ENCODE data around the gene SEMA3F. TPM values are rescaled to one million over a fixed set of nuclear protein-coding genes. Genes with fewer than 3 reads are reported as not detected.

Gene SEMA3F
- 78.1 TPM for total RNA-seq

DNA sequence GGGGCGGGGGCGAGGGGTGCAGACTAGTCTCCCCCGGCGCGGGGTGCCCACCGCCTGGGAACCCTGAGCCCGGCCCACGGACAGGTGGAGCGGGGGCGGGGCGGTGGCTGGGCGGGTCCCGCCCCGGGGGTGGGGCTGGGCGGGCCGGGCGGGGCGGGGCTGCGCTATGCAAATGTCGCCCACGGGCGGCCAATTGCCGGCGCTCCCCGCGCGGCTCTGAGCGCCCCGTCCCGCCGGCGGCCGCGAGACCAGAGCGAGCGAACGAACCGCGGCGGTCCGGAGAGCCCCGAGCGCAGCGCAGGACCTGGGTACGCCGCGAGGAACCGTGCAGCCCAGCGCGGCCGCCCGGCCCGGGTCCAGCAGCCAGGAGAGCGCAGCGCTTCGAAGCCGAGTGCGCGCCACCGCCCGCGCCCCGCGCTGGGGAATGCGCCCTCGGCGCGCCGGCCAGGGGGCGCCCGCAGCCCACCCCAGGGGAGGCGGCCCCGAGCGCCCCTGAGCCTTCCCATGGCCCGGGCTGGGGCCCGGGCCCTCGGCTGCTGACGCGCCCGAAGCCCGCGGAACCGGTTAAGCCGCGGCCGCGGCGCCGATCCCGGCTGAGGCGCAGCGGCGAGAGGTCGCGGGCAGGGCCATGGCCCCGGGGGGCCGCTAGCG lies at the start of gene SEMA3F:
SEMA3F (plus strand) TSS at position 485 of the 651 bp plus-strand sequence. CDS start 4,299 bp downstream, outside the sequence.
- Histone ChIP-seq H3K27me3 (no peaks in the 10 kb centered on the region), H3K4me3 (peak within 1 kb of the TSS; percentile 62 to 88), H3K4me1 (peaks cover 73% of the 10 kb centered on the region), H3K9me3 (no peaks in the 10 kb centered on the region), H3K27ac (peak within 1 kb of the TSS; percentile 86), H3K36me3 (no peaks in the 10 kb centered on the region)
- intact Hi-C loops (cut with DNase I), result no loop called here
- no peak for TF ChIP-seq POLR2AphosphoS5 (IDR thresholded peaks at IDR 0.05; ENCODE audit: insufficient read depth in 1 of 2, low read depth in 1 of 2)
- TF ChIP-seq POLR2A (IDR thresholded peaks at IDR 0.05), result peak in 1 of 2 donors; percentile 57
- DNase-seq (ENCODE audit: extremely low spot score in 2 of 2), result no peak

DNA sequence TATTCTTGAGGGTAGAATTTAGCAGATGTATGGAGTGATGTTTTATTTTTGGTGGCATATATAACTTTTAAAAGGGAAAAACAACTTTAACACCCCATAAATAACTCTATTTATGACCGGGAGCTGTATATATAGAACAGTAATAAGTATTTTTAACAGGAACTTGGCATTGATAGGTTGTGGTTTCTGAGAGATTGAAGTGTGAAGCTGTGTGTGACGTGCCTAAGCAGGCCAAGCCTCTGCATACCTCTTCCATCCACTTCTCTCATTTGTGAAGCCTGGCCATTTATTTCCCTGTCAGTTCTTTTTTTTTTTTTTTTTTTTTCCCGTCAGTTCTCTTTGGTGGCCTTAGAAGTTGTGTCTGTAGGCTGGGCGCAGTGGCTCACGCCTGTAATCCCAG lies 43.4 kb upstream of the SEMA3F start:
- Histone ChIP-seq H3K4me3 (no peak overlapping the region), H3K9me3 (no peaks in the 10 kb centered on the region), H3K27me3 (no peaks in the 10 kb centered on the region), H3K4me1 (no peaks in the 10 kb centered on the region), H3K27ac (no peak overlapping the region), H3K36me3 (peaks cover 17 to 99% of the 10 kb centered on the region in 2 donors)
- no peak for TF ChIP-seq POLR2AphosphoS5 (IDR thresholded peaks at IDR 0.05; ENCODE audit: insufficient read depth in 1 of 2, low read depth in 1 of 2)
- no peak for TF ChIP-seq CTCF (IDR thresholded peaks at IDR 0.05)
- no peak for TF ChIP-seq POLR2A (IDR thresholded peaks at IDR 0.05)
- intact Hi-C loops (cut with DNase I), result no loop called here
- no peak for DNase-seq (ENCODE audit: extremely low spot score in 2 of 2)

GRCh38 chr3:50112462-50112861 lies 42.7 kb upstream of the SEMA3F start:
- Histone ChIP-seq H3K4me3 (no peak overlapping the region), H3K36me3 (peaks cover 10 to 99% of the 10 kb centered on the region in 2 donors), H3K4me1 (no peaks in the 10 kb centered on the region), H3K27me3 (no peaks in the 10 kb centered on the region), H3K27ac (no peak overlapping the region), H3K9me3 (no peaks in the 10 kb centered on the region)
- no peak for DNase-seq (ENCODE audit: extremely low spot score in 2 of 2)
- no peak for TF ChIP-seq POLR2AphosphoS5 (IDR thresholded peaks at IDR 0.05; ENCODE audit: insufficient read depth in 1 of 2, low read depth in 1 of 2)
- TF ChIP-seq POLR2A (IDR thresholded peaks at IDR 0.05), result no peak
- no peak for TF ChIP-seq CTCF (IDR thresholded peaks at IDR 0.05)
- intact Hi-C loops (cut with DNase I), result no loop called here

DNA sequence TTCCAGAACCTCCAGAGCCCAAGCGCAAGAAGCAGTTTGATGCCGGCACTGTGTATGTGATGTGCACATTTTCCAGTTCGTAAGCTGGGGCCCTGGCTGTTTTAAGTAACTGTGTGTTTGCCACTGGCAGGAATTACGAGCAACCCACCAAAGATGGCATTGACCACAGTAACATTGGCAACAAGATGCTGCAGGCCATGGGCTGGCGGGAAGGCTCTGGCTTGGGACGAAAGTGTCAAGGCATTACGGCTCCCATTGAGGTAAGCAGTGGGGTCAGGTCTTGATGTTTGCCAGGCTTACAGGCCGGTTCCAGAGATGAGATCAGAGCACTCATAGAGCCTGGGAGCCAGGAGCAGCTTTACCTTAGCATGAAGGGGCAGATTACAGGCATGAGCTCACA lies 38.0 kb upstream of the SEMA3F start:
- Histone ChIP-seq H3K4me1 (peaks cover 8% of the 10 kb centered on the region), H3K27ac (no peak overlapping the region), H3K4me3 (no peak overlapping the region), H3K27me3 (no peaks in the 10 kb centered on the region), H3K9me3 (no peaks in the 10 kb centered on the region), H3K36me3 (peaks cover 3 to 72% of the 10 kb centered on the region in 2 donors)
- intact Hi-C loops (cut with DNase I), result no loop called here
- TF ChIP-seq POLR2A (IDR thresholded peaks at IDR 0.05) (no peak), POLR2AphosphoS5 (IDR thresholded peaks at IDR 0.05; ENCODE audit: insufficient read depth in 1 of 2, low read depth in 1 of 2) (no peak), CTCF (IDR thresholded peaks at IDR 0.05) (no peak)
- no peak for DNase-seq (ENCODE audit: extremely low spot score in 2 of 2)

GRCh38 chr3:50118237-50118636 lies 36.9 kb upstream of the SEMA3F start:
- Histone ChIP-seq H3K27ac (no peak overlapping the region), H3K4me1 (peaks cover 12% of the 10 kb centered on the region), H3K27me3 (no peaks in the 10 kb centered on the region), H3K4me3 (no peak overlapping the region), H3K36me3 (peaks cover 3 to 61% of the 10 kb centered on the region in 2 donors), H3K9me3 (no peaks in the 10 kb centered on the region)
- intact Hi-C loops (cut with DNase I), result no loop called here
- no peak for DNase-seq (ENCODE audit: extremely low spot score in 2 of 2)
- TF ChIP-seq POLR2A (IDR thresholded peaks at IDR 0.05) (no peak), POLR2AphosphoS5 (IDR thresholded peaks at IDR 0.05; ENCODE audit: insufficient read depth in 1 of 2, low read depth in 1 of 2) (no peak), CTCF (IDR thresholded peaks at IDR 0.05) (no peak)
